T-helper 2 cell (primary cell): Measurements from ENCODE around the gene PPM1L.
A peak's percentile ranks its signal among the peaks of the same experiment; 100 is the strongest.

Experiments
- DNase-seq, 5 experiments: peaks; one replicate each; pipeline versions ENCODE4 v3.0.0 to v3.0.0-alpha.2; 2012 to 2022

Gene PPM1L

GRCh38 chr3:161104561-161105551 is 348.8 kb downstream of the PPM1L start, which contains the start of gene B3GALNT1:
B3GALNT1 (minus strand) TSS chr3:161105349; CDS start chr3:161086754, 18,595 bp downstream.
- DNase-seq, result peak in 1 of 5 experiments; percentile 55

GRCh38 chr3:161107311-161107710 is 351.3 kb downstream of the PPM1L start:
- DNase-seq, result peak in 1 of 5 experiments; percentile 3

GRCh38 chr3:161108840-161109239 is 352.8 kb downstream of the PPM1L start:
- no peak for DNase-seq

GRCh38 chr3:161117646-161118045 is 361.6 kb downstream of the PPM1L start:
- DNase-seq, result no peak

GRCh38 chr3:161126495-161126894 is 370.5 kb downstream of the PPM1L start:
- no peak for DNase-seq
